Measurements from ENCODE around the gene ZCCHC7.
A peak's percentile ranks its signal among the peaks of the same experiment; 100 is the strongest.

Gene ZCCHC7

DNA sequence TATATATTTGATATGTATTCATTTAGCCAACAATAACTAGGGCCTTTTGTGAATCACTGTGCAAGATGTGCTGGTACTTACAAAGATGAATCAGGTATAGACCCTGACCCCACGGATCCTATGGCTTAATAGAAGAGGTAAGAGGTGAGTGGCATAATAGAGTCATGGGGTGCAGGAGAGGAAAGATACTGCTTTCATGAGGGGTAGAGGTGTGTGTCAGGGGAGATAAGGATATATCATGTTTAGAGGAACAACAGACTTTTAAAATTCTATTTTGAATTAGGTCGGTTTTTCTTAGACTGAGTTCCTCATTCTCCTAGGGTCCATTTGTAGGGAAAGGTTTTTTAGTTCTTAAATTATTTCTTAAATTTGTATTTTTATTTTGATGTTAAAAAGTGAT, 27.8 kb downstream of the ZCCHC7 start:
- TF ChIP-seq GABPA (IDR thresholded peaks at IDR 0.05; ENCODE audit: low read depth) (no peak), SPI1 (IDR thresholded peaks at IDR 0.05; ENCODE audit: borderline replicate concordance, low read depth) (0 out of 2 replicates have a peak, but pooled peaks have one; percentile 16), POLR2AphosphoS5 (IDR thresholded peaks at IDR 0.05; ENCODE audit: low read depth) (no peak)
- no peak for DNase-seq (ENCODE audit: low read depth in 1 of 2, low spot score in 1 of 2)
- no peak overlapping the region for H3K27ac ChIP-seq (replicated peaks)

DNA sequence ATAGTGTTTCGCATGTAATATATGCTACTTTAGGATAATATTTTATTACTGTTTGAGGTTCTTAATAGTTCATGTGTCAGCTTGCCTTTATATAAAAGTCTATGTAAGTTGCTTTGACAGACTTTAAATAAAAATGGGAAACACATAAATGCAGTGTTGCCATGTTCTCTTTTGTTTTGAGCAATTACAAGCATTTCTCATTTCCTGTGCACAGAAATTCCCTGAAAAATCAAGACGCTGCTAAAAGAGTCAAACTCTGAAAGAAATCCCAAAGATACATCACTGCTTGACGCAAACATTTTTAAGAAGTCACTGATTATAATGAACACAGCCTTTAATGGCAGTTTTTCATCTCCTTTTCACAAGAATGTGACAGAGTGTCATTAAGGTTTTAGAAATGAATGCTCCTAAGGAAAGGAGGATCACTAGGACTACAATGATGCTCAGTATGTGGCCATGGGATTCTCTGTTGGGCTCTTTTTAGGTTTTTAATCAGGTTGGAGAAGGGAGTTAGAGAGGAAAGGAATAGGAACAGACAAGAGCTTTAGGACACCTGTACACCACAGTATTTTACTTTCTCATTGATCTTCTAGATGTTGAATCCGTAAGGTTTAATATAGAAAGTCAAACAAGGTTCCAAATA, 29.4 kb downstream of the ZCCHC7 start:
- TF ChIP-seq POLR2AphosphoS5 (IDR thresholded peaks at IDR 0.05; ENCODE audit: low read depth) = no peak
- H3K27me3 ChIP-seq (ENCODE audit: insufficient read depth, poor library complexity, severe bottlenecking) = no peaks in the 10 kb centered on the region
- H3K27ac ChIP-seq (replicated peaks) = no peak overlapping the region
- no peak overlapping the region for H3K4me3 ChIP-seq (replicated peaks; ENCODE audit: insufficient read depth, low read length)
- no peak for DNase-seq (ENCODE audit: low read depth in 1 of 2, low spot score in 1 of 2)

More for the DNA sequence above, 27.8 kb downstream of the ZCCHC7 start:
- no peaks in the 10 kb centered on the region for H3K27me3 ChIP-seq (ENCODE audit: insufficient read depth, poor library complexity, severe bottlenecking)
- H3K4me3 ChIP-seq (replicated peaks; ENCODE audit: insufficient read depth, low read length) = no peak overlapping the region

DNA sequence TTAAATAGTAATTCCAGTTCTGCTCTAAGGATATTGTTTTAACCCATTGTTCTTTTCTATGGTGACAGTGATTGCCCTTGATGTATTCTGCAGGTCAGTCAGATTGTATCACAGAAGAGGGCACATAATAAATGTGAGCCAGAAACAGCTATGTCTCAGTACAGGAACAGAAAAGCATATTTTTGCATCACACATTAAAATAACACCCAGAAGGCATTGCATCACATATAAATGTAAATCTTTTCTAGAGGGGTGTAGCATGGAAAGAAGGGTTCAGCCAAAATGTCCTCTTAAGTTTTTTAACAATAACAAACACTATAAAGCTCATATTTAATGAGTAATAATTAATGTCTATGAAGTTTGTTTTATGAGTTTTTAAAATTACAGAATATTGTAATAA, 30.0 kb downstream of the ZCCHC7 start:
- no peak overlapping the region for H3K4me3 ChIP-seq (replicated peaks; ENCODE audit: insufficient read depth, low read length)
- TF ChIP-seq, protein P1, sequence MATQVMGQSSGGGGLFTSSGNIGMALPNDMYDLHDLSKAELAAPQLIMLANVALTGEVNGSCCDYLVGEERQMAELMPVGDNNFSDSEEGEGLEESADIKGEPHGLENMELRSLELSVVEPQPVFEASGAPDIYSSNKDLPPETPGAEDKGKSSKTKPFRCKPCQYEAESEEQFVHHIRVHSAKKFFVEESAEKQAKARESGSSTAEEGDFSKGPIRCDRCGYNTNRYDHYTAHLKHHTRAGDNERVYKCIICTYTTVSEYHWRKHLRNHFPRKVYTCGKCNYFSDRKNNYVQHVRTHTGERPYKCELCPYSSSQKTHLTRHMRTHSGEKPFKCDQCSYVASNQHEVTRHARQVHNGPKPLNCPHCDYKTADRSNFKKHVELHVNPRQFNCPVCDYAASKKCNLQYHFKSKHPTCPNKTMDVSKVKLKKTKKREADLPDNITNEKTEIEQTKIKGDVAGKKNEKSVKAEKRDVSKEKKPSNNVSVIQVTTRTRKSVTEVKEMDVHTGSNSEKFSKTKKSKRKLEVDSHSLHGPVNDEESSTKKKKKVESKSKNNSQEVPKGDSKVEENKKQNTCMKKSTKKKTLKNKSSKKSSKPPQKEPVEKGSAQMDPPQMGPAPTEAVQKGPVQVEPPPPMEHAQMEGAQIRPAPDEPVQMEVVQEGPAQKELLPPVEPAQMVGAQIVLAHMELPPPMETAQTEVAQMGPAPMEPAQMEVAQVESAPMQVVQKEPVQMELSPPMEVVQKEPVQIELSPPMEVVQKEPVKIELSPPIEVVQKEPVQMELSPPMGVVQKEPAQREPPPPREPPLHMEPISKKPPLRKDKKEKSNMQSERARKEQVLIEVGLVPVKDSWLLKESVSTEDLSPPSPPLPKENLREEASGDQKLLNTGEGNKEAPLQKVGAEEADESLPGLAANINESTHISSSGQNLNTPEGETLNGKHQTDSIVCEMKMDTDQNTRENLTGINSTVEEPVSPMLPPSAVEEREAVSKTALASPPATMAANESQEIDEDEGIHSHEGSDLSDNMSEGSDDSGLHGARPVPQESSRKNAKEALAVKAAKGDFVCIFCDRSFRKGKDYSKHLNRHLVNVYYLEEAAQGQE (IDR thresholded peaks at IDR 0.05; ENCODE audit: insufficient replicate concordance, low read depth) = no peak
- TF ChIP-seq, protein P2, sequence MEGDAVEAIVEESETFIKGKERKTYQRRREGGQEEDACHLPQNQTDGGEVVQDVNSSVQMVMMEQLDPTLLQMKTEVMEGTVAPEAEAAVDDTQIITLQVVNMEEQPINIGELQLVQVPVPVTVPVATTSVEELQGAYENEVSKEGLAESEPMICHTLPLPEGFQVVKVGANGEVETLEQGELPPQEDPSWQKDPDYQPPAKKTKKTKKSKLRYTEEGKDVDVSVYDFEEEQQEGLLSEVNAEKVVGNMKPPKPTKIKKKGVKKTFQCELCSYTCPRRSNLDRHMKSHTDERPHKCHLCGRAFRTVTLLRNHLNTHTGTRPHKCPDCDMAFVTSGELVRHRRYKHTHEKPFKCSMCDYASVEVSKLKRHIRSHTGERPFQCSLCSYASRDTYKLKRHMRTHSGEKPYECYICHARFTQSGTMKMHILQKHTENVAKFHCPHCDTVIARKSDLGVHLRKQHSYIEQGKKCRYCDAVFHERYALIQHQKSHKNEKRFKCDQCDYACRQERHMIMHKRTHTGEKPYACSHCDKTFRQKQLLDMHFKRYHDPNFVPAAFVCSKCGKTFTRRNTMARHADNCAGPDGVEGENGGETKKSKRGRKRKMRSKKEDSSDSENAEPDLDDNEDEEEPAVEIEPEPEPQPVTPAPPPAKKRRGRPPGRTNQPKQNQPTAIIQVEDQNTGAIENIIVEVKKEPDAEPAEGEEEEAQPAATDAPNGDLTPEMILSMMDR (IDR thresholded peaks at IDR 0.05; ENCODE audit: insufficient read depth, low read length) = no peak
- TF ChIP-seq GABPA (IDR thresholded peaks at IDR 0.05; ENCODE audit: low read depth) (no peak), POLR2AphosphoS5 (IDR thresholded peaks at IDR 0.05; ENCODE audit: low read depth) (no peak), SPI1 (IDR thresholded peaks at IDR 0.05; ENCODE audit: borderline replicate concordance, low read depth) (no peak)
- no peak overlapping the region for H3K27ac ChIP-seq (replicated peaks)

DNA sequence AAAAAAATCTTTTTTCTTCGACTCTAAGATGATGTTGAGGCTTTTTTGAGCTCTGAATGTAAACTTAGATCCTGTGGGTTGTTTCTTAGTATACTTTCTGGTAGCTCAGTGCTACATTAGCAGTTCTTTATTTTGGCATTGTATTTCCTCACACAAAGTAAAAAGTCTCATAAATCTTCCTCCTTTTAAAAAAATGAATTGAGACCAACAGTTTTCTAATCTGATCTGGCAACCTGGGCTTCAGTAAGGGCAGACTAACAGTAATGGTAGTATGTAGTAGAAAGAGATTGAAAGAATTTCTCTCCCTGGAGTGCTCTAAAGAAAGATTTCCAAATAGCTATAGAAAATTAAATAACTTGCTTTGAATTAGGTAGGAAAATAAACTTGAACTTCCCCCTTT, 31.4 kb downstream of the ZCCHC7 start:
- no peak overlapping the region for H3K4me3 ChIP-seq (replicated peaks; ENCODE audit: insufficient read depth, low read length)
- no peak for DNase-seq (ENCODE audit: low read depth in 1 of 2, low spot score in 1 of 2)
- no peaks in the 10 kb centered on the region for H3K27me3 ChIP-seq (ENCODE audit: insufficient read depth, poor library complexity, severe bottlenecking)
- TF ChIP-seq, protein P1 (IDR thresholded peaks at IDR 0.05; ENCODE audit: insufficient replicate concordance, low read depth) = no peak
- TF ChIP-seq GABPA (IDR thresholded peaks at IDR 0.05; ENCODE audit: low read depth) (no peak), POLR2AphosphoS5 (IDR thresholded peaks at IDR 0.05; ENCODE audit: low read depth) (no peak)
- no peak overlapping the region for H3K27ac ChIP-seq (replicated peaks)

More for the DNA sequence above, 30.0 kb downstream of the ZCCHC7 start:
- no peaks in the 10 kb centered on the region for H3K27me3 ChIP-seq (ENCODE audit: insufficient read depth, poor library complexity, severe bottlenecking)
- DNase-seq (ENCODE audit: low read depth in 1 of 2, low spot score in 1 of 2) = no peak

DNA sequence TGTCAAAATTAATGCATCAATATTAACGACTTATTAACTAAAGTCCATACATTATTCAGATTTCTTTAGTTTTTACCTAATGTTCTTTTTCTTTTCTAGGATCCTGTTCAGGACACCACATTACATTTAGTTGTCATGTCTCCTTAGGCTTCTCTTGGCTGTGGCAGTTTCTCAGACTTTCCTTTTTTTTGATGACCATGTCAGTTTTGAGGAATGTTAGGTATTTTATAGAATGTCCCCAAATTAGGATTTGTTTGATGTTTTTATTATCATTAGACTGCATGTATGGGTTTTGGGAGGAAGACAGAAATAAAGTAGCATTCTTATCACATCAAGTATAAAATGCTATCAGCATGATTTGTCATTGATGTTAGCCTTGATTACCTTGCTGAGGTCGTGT, 32.0 kb downstream of the ZCCHC7 start:
- no peak for DNase-seq (ENCODE audit: low read depth in 1 of 2, low spot score in 1 of 2)

More for the DNA sequence above, 32.0 kb downstream of the ZCCHC7 start:
- Histone ChIP-seq H3K4me3 (replicated peaks; ENCODE audit: insufficient read depth, low read length) (no peak overlapping the region), H3K27me3 (ENCODE audit: insufficient read depth, poor library complexity, severe bottlenecking) (no peaks in the 10 kb centered on the region), H3K27ac (replicated peaks) (no peak overlapping the region)
- TF ChIP-seq SPI1 (IDR thresholded peaks at IDR 0.05; ENCODE audit: borderline replicate concordance, low read depth) (no peak), GABPA (IDR thresholded peaks at IDR 0.05; ENCODE audit: low read depth) (no peak), POLR2AphosphoS5 (IDR thresholded peaks at IDR 0.05; ENCODE audit: low read depth) (no peak)
- TF ChIP-seq, protein P1 (IDR thresholded peaks at IDR 0.05; ENCODE audit: insufficient replicate concordance, low read depth) = no peak
- TF ChIP-seq, protein P2 (IDR thresholded peaks at IDR 0.05; ENCODE audit: insufficient read depth, low read length) = no peak

Data from HL-60 (cell line).